Measurements from ENCODE around the gene UXS1.

The UXS1 gene

GRCh38 chr2:106180602-106181001 lies 13.5 kb downstream of the UXS1 start:
- DNase-seq (ENCODE audit: low read depth), result no peak
- H3K4me3 ChIP-seq (ENCODE audit: low read depth, low read length), result no peak overlapping the region
- TF ChIP-seq CTCF (IDR thresholded peaks at IDR 0.05; ENCODE audit: low read depth, low read length, missing control alignments), result no peak

- no peak for TF ChIP-seq CTCF (IDR thresholded peaks at IDR 0.05; ENCODE audit: low read depth, low read length, missing control alignments)
- no peak for DNase-seq (ENCODE audit: low read depth)
- no peak overlapping the region for H3K4me3 ChIP-seq (ENCODE audit: low read depth, low read length)
Observed at GRCh38 chr2:106178716-106179115, 15.4 kb downstream of the UXS1 start.

GRCh38 chr2:106177581-106177980 lies 16.5 kb downstream of the UXS1 start:
- TF ChIP-seq CTCF (IDR thresholded peaks at IDR 0.05; ENCODE audit: low read depth, low read length, missing control alignments), result no peak
- DNase-seq (ENCODE audit: low read depth), result no peak
- H3K4me3 ChIP-seq (ENCODE audit: low read depth, low read length), result no peak overlapping the region

- TF ChIP-seq CTCF (IDR thresholded peaks at IDR 0.05; ENCODE audit: low read depth, low read length, missing control alignments), result no peak
- no peak overlapping the region for H3K4me3 ChIP-seq (ENCODE audit: low read depth, low read length)
- DNase-seq (ENCODE audit: low read depth), result no peak
Observed at GRCh38 chr2:106176446-106177099, 17.5 kb downstream of the UXS1 start.

GRCh38 chr2:106175086-106175850 lies 18.8 kb downstream of the UXS1 start:
- no peak for TF ChIP-seq CTCF (IDR thresholded peaks at IDR 0.05; ENCODE audit: low read depth, low read length, missing control alignments)
- H3K4me3 ChIP-seq (ENCODE audit: low read depth, low read length), result no peak overlapping the region
- no peak for DNase-seq (ENCODE audit: low read depth)

- no peak for TF ChIP-seq CTCF (IDR thresholded peaks at IDR 0.05; ENCODE audit: low read depth, low read length, missing control alignments)
- DNase-seq (ENCODE audit: low read depth), result no peak
- H3K4me3 ChIP-seq (ENCODE audit: low read depth, low read length), result no peak overlapping the region
Observed at GRCh38 chr2:106174056-106174455, 20.0 kb downstream of the UXS1 start.

Measured in GM12864 (cell line).